Calu3 (cell line): ENCODE measurements around the gene DDX53. TPM values are rescaled to one million over a fixed set of nuclear protein-coding genes. Genes with fewer than 3 reads are reported as not detected.

ENCODE experiments used
- BruUV-seq: library from RNA; stranded (reverse); fragments of 400-500 nt; replicated peaks from 2 replicates; lab custom pipeline; 2021; lab: Mats Ljungman, UMichigan
- CTCF ChIA-PET: fragments of 300-600 bp; sonication (Branson Sonifier 250); formaldehyde crosslinking; loops from one replicate; lab custom pipeline; 2022; ENCODE audit warnings: antibody characterized with exemption; lab: Charles Lee
- DNase-seq: peaks from one replicate; pipeline ENCODE4 v3.0.0; 2022
- H3K27ac Mint-ChIP-seq: one replicate; pipeline ENCODE4 v1.8.0; 2022; ENCODE audit warnings: mixed read lengths; ENCODE audit not compliant: unreplicated experiment
- H3K27me3 Mint-ChIP-seq: one replicate; pipeline ENCODE4 v1.8.0; 2022; ENCODE audit warnings: mixed read lengths; ENCODE audit not compliant: unreplicated experiment
- H3K36me3 Mint-ChIP-seq: one replicate; pipeline ENCODE4 v1.8.0; 2022; ENCODE audit warnings: mild to moderate bottlenecking, moderate library complexity, mixed read lengths; ENCODE audit not compliant: insufficient read depth, unreplicated experiment
- H3K4me1 Mint-ChIP-seq: one replicate; pipeline ENCODE4 v1.8.0; 2022; ENCODE audit warnings: mild to moderate bottlenecking, low read depth, mixed read lengths; ENCODE audit not compliant: unreplicated experiment
- H3K4me3 Mint-ChIP-seq: one replicate; pipeline ENCODE4 v1.8.0; 2022; ENCODE audit warnings: mild to moderate bottlenecking, low read depth, moderate library complexity, mixed read lengths; ENCODE audit not compliant: unreplicated experiment
- H3K9me3 Mint-ChIP-seq: one replicate; pipeline ENCODE4 v1.8.0; 2022; ENCODE audit warnings: low read depth, mixed read lengths; ENCODE audit not compliant: unreplicated experiment
- intact Hi-C: fragments of 100-400 bp; cut with micrococcal nuclease; formaldehyde crosslinking; loops from one replicate; pipeline ENCODE4 v1.10.0; 2022; ENCODE audit not compliant: unreplicated experiment
- total RNA-seq: library from RNA; stranded (reverse); gene quantifications from 2 replicates; pipeline ENCODE4 v1.2.3, GENCODE V29; 2022
- TF ChIP-seq, protein P1 (sequence below): fragments of 200-600 bp; IDR thresholded peaks from one replicate; pipeline ENCODE4 v1.8.0; 2022; ENCODE audit warnings: antibody characterized with exemption; ENCODE audit not compliant: unreplicated experiment

Gene DDX53
- total RNA-seq, 1 experiment from 2014 or later: not detected

DNA sequence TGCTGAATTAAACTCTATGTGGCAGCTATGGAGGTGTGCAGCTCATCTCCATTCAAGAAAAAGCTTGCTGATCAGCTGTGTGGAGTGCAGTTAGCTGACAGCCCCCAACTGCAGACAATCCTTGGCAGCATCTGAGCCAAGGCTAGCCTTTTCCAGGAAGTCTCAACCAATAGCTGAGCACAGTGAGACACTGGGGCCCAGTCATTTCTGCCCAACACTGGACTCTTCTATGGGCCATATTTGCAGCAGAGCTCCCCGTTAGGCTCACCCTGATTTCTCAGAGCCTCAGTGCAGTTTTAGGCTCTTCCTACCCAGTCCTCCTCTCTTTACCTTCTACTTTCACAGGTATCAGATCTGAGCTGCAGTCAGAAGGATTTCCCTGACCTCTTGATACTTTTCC is 12.9 kb downstream of the DDX53 start:
- TF ChIP-seq, protein P1, sequence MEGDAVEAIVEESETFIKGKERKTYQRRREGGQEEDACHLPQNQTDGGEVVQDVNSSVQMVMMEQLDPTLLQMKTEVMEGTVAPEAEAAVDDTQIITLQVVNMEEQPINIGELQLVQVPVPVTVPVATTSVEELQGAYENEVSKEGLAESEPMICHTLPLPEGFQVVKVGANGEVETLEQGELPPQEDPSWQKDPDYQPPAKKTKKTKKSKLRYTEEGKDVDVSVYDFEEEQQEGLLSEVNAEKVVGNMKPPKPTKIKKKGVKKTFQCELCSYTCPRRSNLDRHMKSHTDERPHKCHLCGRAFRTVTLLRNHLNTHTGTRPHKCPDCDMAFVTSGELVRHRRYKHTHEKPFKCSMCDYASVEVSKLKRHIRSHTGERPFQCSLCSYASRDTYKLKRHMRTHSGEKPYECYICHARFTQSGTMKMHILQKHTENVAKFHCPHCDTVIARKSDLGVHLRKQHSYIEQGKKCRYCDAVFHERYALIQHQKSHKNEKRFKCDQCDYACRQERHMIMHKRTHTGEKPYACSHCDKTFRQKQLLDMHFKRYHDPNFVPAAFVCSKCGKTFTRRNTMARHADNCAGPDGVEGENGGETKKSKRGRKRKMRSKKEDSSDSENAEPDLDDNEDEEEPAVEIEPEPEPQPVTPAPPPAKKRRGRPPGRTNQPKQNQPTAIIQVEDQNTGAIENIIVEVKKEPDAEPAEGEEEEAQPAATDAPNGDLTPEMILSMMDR: no peak
- CTCF ChIA-PET: no interaction called here
- H3K9me3 Mint-ChIP-seq: peaks cover 6% of the 10 kb centered on the region
- no peak for DNase-seq
- intact Hi-C loops: no loop called here
- no TSS peak for BruUV-seq
- no peaks in the 10 kb centered on the region for H3K27me3 Mint-ChIP-seq
- no peaks in the 10 kb centered on the region for H3K4me1 Mint-ChIP-seq
- no peak overlapping the region for H3K27ac Mint-ChIP-seq
- no peak overlapping the region for H3K4me3 Mint-ChIP-seq
- H3K36me3 Mint-ChIP-seq: no peaks in the 10 kb centered on the region

DNA sequence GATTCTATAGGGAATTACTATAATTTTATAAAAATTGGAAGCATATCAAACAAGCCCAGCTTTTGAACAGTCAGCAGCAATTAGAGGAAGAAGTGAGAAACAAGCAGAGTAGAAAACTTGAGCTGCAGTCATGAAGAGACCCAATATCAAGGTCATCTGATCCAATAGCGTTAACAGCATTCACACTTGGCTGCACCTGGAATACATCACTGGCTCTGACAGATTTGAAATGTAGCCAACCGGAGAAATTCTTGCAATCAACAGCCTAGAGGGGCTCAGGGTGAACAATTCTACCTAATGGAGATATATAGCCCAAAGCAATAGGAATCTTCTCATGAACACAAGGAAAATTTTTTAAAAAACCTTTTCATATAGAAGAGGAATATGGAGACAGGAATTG is 13.6 kb downstream of the DDX53 start:
- no peaks in the 10 kb centered on the region for H3K4me1 Mint-ChIP-seq
- H3K27ac Mint-ChIP-seq: no peak overlapping the region
- TF ChIP-seq, protein P1: no peak
- CTCF ChIA-PET: no interaction called here
- peaks cover 6% of the 10 kb centered on the region for H3K9me3 Mint-ChIP-seq
- no peak overlapping the region for H3K4me3 Mint-ChIP-seq
- H3K36me3 Mint-ChIP-seq: no peaks in the 10 kb centered on the region
- no peak for DNase-seq
- no TSS peak for BruUV-seq
- H3K27me3 Mint-ChIP-seq: no peaks in the 10 kb centered on the region
- intact Hi-C loops: no loop called here

- Mint-ChIP-seq H3K36me3 (no peaks in the 10 kb centered on the region), H3K27me3 (no peaks in the 10 kb centered on the region), H3K4me1 (no peaks in the 10 kb centered on the region), H3K27ac (no peak overlapping the region), H3K9me3 (peaks cover 4% of the 10 kb centered on the region), H3K4me3 (no peak overlapping the region)
- CTCF ChIA-PET: no interaction called here
- no peak for DNase-seq
- TF ChIP-seq, protein P1: no peak
- no TSS peak for BruUV-seq
- intact Hi-C loops: no loop called here
Measured at GRCh38 chrX:23031600-23031999, 31.8 kb downstream of the DDX53 start.

DNA sequence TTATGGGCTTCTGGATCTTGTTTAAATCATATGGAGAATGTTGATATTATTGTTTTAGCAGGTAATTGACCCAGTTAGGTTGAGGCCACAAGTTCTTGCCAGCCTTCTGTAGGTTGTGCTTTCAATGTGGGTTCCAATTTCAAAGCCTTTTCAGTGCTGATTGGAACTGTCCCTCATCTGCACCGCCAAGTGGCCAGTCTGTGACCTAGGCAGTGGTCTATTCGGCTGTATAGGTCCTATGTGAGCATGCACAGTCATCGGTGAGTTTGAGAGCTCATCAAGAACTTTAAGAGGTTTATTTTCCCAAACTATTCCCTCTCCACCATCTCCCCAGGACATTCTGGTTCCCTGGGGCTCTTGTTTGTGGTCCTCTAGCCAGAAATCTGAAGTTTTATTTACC is 35.7 kb downstream of the DDX53 start:
- H3K27ac Mint-ChIP-seq: no peak overlapping the region
- peaks cover 5% of the 10 kb centered on the region for H3K9me3 Mint-ChIP-seq
- no peaks in the 10 kb centered on the region for H3K27me3 Mint-ChIP-seq
- TF ChIP-seq, protein P1: no peak
- no peaks in the 10 kb centered on the region for H3K4me1 Mint-ChIP-seq
- no TSS peak for BruUV-seq
- intact Hi-C loops: no loop called here
- H3K36me3 Mint-ChIP-seq: no peaks in the 10 kb centered on the region
- CTCF ChIA-PET: no interaction called here
- no peak overlapping the region for H3K4me3 Mint-ChIP-seq
- no peak for DNase-seq
